Activated effector memory CD4-positive, alpha-beta T cell treated with anti-CD3 and anti-CD28 coated beads, Interleukin-2, amount 50 U/mL, for 16 hours (primary cell): Measurements from ENCODE around the gene F2RL3.
"Not testable (repeated sequence)": the region's sequence is repeated elsewhere in the genome, so short reads cannot be mapped to it uniquely, and the experiment has no call there.

ENCODE experiments used
- DNase-seq: peaks from one replicate; pipeline ENCODE4 v3.0.0-alpha.2; 2020

Gene F2RL3

DNA sequence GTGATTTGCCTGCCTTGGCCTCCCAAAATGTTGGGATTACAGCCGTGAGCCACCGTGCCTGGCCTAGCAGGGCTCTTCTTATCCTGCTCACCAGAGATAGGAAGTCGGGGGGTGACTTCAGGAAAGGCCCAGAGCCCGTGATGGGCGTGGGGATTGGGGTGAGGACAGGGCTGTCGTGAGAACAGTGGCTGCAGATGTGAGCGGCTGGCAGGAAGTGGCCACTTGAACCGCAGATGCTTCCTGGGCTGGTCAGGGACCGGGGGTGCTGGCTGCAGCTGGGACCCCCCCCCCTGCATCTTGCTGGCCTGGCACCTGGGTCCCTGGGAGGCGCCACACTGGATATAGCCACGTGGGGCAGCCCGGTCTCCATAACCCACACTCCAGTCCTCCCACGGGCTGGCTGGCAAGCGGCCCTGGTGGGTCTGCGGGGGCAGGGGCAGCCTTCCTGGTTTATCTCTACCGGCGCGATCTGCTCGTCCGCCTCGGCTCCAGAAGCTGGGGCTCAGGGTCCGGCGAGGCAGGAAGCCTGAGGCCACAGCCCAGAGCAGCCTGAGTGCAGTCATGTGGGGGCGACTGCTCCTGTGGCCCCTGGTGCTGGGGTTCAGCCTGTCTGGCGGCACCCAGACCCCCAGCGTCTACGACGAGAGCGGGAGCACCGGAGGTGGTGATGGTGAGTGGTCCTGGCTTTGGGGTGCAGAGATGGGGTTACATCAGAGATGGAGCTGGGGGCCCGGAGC is at the start of gene F2RL3:
TSS of gene F2RL3 (plus strand) at position 371 of the 737 bp plus-strand sequence. CDS start at position 562, 191 bp downstream.
- DNase-seq, result no peak

DNA sequence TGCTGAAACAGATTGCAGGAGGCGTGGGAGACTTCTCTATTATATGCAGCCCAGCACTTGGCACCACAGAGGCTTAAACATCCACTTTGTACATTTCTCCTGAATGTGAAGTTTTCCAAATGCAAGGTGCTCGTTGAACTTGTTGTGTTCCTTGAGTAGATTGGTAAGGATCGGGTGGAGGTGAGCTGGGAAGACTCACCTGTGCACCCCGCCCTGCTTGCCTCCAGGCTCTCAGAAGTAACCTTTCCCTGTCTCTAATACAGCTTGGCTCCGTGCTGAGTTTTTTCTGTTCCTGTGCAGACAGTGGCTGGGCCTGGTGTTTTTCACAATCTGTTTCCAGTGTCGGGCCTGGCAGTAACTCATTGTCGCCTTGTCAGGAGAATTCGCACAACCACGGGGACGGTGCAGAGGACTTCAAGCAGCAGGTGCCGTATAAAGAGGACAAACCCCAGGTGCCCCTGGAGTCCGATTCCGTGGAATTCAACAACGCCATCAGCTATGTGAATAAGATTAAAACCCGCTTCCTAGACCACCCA is 47.3 kb upstream of the F2RL3 start:
- DNase-seq, result no peak

DNA sequence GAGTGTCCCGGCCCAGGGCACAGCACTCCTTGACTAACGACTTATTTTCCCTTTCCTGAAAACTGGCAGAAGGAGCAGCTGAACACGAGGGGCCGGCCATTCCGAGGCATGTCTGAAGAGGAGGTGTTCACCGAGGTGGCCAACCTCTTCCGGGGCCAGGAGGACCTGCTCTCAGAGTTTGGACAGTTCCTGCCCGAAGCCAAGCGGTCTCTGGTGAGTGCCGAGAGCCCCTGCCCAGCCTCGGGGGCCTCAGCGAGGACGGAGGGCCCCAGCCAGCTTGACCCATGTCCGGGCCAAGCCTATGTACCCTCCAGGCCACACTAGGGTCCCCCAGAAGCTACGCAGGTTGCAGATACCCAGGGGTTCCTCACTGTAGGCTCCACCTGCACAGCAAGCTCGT is 41.9 kb upstream of the F2RL3 start:
- no peak for DNase-seq

DNA sequence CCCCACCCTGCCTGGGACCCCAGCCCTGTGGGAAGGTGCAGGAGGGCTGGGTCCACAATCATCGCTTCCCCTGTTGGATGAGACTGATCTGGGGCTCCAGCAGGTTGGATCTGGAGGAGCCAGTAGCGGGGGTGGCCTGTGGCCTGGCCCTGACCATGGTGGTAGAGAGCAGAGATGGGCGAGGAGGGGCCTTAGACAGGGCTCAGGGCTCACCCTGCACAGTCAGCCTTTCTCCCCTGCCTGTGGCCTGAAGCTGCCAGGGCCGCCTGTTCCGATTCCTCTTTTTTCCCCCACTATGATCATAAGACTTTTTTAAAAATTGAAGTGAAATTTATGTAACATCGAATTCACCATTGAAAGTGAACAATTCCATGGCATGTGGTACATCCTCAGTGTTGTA is 41.4 kb upstream of the F2RL3 start:
- no peak for DNase-seq

DNA sequence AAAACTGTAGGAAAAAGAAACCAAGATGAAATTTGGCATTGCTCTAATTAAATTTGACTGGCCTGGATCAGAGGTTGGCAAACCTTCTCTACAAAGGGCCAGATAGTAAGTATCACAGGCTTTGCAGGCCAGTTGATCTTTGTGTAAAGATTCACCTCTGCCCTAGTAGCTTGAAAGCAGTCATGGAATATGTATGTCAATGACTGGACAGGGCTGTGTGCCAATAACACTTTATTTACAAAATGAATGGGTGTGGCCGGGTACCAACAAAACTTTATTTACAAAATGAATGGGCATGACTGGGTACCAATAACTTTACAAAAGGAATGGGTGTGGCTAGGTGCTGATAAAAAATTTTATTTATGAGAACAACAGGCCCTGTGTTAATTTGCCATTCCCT is 39.6 kb upstream of the F2RL3 start:
- DNase-seq, result no peak

DNA sequence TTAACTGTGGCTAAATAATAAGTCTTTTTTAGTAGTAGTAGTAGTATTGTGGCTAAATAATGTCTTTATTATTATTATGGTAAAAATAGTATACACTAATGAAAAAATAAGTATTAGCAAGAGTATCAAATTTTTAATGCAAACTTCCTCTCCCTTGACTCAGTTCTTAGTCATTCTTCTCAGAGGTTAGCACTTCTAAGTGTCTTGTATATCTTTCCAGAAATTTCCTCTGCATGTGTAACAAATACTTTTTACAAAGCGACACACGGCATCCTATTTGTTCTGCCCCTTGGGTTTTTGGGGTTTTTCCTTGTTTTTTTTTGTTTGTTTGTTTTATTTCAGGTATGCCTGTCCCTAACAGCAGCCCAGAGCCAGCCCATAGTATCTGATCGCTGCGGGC is 38.7 kb upstream of the F2RL3 start:
- no peak for DNase-seq

DNA sequence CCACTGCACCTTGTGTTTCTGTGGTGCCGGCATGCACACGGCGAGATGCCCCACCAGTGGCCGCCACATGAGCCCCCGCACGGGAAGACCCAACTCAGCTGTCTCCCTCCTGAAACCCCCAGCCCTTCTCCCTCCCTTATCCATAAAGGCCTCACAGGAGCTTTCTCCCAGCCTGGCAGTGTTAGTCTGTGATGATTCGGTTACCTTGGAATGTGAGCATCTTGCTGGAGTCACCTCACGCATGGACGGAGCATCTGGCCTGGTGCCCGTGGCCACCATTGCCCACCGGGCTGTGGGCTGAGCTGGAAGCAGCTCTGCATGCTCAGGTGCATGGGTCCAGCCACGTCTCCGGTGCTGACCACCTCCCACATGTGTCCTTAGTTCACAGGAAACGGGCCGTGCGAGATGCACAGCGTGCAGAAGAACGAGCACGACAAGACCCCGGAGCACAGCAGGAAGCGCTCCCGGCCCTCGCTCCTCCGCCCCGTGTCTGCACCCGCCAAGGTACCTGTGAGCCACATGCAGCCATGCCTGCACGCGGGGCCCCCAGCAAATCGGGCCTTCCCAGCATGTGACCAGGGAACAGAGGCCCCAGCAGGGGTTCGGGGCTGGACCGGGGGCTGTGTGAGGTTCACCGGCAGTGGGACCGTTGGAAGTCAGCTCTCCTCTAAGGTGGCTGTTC is 37.6 kb upstream of the F2RL3 start:
- DNase-seq, result no peak

DNA sequence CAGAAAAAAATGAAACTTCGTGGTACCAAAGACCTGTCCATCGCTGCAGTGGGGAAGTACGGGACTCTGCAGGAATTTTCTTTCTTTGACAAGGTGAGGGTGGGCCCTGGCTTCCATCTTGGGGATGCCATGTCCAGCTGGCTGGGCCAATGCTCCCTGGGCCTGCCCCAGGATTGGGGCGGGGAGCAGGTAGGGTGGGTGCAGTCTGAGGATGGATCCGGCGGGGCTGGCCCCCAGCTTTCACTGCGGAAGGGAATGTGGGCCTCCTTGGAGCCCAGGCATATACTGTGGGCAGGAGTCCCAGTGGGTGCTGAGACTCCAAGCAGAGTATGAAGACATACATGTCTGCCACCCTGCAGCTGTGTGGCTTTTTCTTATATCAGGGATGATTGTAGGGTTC is 35.7 kb upstream of the F2RL3 start:
- DNase-seq, result no peak

DNA sequence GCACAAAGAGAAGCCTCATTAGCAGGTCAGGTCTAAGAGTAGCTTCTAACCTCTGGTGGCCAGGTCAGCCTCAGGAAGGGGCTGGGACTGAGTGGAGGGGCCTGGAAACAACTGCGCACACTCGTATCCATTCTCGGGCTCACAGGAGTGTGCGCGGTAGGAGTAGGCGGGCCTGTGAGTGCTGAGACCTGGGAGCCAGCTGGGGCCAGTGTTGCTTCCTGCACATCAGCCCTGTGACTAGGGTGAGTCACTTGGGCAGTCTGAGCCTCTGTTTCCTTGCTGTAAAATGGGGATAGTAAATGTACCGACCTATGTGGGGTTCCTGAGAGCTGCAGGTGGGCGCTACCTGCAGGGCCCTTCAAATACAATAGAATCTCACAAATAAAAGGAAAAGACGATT is 32.7 kb upstream of the F2RL3 start:
- DNase-seq, result no peak

DNA sequence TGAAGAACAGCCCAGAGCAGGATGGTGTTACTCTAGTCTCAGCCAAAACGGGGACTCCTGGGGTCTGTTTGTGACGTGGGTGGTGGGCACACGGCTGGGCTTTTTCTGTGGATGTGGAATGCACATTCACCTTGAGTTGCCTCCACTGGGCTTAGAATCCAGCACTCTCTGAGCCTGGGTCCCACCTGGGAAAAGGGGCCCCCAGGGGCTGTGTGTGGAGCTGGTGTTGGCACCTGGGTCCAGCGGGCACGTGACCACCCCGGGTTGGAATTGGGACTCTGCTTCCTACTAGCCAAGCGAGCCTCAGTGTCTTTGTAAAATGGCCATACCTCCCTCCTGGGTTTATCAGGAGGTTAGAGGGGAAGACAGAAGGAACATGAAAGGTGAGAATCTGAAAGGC is 29.2 kb upstream of the F2RL3 start:
- DNase-seq, result no peak

DNA sequence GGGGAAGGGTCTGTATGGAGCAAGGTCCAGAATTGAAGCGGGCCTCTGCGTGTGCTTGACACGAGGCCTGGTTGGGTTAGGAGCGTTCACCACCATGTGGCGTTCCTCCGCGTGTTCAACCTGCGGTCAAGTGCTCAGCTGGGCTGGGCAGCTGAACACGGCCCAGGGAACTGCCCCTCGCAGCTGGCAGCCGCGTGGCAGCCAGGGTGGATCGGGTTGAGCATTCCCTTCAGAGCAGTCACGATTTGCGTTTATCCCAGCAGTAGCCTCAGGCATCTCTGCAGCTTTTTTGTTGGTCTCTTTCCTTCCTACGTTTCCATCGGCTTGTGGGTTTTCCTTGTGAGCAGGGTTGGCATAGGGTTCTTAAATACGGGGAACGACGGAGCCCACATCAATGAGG is 28.7 kb upstream of the F2RL3 start:
- no peak for DNase-seq

DNA sequence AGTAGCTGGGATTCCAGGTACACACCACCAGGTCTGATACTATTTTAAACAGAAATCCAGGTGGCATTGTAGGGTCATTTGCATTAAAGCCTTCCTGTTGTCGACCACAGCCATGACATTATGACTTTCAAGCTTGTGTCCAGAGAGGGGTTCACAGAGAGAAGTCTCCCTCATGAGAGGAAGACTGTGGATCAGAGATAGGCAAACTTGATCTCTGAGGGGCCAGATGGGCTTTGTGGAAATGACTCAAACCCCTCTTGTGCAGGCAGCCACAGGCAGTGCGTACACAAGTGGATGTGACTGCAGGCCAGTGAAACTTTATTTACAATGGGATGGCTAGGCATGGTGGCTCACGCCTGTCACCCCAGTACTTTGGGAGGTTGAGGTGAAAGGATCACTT is 27.8 kb upstream of the F2RL3 start:
- no peak for DNase-seq

DNA sequence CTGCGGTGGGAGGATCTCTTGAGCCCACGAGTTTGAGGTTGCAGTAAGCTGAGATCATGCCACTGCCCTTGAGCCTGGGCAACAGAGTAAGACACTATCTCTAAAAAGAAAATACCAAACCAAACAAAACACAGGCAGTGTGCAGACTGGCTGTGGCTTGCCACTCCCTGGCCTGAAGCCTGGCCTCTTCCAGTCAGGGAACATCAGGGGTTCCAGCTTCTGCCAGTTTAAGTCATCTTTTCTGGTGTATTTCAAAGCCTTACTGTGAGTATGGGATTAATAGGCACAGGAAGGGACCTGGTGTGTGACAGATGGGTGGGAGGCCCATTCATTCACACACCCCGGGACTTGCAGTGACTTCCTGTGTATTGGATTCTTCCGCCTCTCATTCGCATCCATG is 27.0 kb upstream of the F2RL3 start:
- DNase-seq, result no peak

DNA sequence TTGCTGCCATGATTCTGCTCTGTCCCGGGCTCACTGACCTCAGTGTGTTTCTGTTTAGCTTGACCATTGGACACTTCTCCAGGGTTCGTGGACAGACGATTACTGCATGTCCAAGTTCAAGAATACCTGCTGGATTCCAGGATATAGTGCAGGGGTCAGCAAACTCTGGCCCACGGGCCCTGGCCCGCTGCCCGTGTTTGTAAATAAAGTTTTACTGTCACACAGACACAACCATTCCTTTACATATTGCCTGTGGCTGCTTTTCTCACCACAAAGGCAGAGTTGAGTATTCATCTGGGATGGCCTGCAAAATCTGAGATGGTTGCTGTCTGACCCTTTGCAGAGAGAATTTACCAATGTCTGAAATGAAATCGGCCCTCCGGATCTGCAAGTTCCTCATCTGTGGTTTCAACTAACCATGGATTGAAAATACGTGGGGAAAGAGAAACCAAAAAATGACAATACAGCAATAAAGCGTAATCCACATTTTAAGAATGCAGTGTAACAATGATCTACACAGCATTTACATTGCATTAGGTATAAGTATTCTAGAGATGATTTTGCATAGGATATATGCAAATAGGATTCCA is 25.9 kb upstream of the F2RL3 start:
- DNase-seq, result no peak

DNA sequence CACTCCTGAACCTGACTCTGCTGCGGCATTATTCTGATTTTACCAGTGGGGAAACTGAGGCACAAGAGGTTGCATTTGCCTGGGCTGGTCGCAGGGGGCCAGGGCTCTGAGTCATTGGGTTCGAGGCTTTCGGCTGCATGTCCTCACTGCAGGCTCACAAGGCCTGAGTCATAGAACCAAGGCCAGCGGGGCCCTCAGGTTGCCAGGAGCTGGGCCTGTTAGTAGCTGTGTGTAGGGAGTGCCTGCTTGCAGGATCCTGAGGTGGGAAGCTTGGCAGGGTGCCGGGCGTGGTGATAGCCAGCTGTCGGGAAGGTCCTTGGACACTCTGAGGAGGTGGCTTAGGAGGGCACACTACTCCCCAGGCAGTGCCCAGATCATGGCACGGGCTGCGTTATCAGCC is 21.6 kb upstream of the F2RL3 start:
- no peak for DNase-seq

DNA sequence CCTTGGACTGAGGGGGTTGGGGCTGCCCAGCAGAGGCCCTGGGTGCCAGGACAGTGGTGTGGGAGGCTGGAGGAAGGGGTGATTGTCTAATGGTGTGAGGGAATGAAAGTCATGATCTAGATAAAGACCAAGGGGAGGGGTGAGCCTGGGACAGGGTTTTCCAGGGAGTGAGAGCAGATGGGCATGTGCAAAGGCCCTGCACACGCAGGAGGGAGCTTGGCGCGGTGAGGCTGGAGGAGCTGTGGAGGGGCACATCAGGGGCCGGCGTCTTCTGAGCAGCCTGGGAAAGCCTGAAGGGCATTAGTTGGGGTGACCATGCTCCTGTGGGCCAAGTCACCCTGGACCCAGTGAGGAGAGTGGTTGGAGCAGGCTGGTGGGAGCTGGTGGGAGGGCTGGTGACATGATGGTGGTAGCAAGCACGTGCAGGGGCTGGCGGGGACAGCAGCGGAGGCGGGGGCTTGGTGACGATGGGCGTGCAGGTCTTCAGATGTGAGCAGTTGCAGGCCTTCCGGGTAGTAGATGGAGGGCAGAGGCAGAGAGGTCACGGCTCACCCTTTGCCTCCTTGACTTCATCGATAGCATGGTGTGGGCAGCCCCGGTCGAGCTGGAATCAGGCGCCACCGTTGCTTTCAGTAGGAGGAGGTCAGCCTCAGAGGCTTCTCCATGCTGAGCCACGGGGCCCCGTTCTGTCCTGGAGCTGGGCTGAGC is 20.2 kb upstream of the F2RL3 start:
- no peak for DNase-seq

DNA sequence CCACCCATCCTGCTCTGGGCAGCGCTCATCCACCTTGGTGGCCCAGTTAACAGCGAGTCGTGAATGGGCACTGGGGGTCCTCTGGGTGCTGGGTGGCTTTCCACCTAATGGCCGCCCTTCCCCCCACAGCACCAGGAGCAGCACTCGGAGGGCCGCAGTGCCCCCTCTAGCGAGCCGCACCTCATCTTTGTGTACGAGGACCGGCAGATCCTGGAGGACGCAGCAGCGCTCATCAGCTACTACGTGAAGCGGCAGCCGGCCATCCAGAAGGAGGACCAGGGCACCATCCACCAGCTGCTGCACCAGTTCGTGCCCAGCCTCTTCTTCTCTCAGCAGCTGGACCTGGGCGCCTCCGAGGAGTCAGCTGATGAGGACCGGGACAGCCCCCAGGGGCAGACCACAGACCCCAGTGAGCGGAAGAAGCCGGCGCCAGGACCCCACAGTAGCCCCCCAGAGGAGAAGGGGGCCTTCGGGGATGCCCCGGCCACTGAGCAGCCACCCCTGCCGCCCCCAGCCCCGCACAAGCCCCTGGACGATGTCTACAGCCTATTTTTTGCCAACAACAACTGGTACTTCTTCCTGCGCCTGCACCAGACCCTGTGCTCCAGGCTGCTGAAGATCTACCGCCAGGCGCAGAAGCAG is 19.3 kb upstream of the F2RL3 start:
- no peak for DNase-seq

DNA sequence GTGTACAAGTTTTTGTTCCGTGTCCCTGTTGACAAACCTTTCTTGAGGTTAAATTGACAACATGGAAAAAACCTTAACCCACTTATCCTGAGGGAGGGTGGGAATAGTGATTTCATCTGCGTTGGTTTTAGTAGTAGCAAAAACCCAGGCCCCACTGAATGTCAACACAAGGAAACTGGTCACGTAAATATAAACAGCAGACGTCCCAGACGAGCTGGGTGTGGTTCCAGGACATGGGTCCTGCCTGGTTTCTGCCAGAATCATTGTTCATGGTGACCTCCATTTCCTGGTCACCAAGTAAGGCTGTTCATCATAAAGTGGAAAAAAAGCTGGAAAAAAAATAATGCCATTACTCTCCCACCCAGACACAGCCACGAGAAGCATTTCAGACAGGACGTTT is 16.9 kb upstream of the F2RL3 start:
- no peak for DNase-seq

DNA sequence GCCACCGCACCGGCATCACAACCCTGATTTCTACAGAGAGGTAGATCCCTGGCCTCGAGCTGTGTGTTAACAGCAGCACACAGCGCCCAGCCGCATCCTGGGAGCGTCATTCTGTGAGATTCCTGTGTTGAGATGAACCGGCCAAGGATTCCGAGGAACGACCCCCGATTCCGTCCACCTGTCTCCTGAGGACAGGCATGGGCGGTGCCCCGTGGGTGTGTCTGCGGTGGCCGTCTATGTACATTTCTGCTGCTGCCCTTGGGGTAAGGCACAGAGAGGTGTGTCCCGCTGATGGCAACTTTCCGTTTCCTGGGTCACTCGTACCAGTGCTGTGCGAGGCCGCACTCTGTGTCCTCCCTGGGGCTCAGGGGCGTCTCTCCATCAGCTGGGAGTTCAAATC is 16.1 kb upstream of the F2RL3 start:
- DNase-seq, result no peak

DNA sequence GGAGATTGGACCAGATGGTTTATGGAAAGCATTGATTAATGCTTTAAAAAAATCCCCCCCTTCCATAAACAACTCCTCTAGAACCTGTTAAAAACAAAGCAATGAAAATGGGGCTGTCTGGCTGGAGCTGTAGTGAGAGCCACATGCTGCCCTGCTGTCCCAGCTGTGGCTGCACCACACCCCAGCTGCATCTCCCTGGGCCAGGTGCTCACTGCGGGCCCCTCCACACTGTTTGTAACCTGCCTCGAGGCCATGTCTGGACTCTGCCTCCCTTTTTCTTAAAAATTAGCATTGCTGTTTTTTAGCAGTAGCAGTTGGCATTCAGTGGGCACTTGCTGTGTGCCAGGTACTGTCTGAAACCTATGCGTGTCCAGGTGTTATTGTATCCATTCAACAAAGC is 15.2 kb upstream of the F2RL3 start:
- no peak for DNase-seq

DNA sequence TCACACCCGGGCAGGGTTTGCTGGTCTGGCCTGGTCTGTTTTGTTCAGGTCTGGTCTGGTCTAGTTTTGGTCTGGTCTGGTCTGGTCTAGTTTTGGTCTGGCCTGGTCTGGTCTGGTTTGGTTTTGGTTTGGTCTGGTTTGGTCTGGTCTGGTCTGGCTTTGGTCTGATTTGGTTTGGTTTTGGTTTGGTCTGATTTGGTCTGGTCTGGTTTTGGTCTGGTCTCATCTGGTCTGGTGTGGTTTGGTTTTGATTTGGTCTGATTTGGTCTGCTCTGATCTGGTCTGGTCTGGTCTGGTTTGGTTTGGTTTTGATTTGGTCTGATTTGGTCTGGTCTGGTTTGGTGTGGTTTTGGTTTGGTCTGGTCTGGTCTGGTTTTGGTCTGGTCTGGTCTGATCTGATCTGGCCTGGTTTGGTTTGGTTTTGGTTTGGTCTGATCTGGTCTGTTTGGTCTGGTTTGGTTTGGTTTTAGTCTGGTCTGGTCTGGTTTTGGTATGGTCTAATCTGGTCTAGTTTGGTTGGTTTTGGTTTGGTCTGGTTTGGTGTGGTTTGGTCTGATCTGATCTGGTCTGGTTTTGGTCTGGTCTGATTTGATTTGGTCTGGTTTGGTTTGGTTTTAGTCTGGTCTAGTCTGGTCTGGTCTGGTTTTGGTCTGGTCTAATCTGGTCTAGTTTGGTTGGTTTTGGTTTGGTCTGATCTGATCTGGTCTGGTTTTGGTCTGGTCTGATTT is 14.4 kb upstream of the F2RL3 start:
- no peak for DNase-seq

DNA sequence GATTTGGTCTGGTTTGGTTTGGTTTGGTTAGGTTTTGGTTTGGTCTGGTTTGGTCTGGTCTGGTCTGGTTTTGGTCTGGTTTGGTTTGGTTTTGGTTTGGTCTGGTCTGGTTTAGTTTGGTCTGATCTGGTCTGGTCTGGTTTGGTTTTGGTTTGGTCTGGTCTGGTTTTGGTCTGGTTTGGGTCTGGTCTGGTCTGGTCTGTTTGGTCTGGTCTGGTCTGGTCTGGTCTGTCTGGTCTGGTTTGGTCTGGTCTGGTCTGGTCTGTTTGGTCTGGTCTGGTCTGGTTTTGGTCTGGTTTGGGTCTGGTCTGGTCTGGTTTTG is 13.9 kb upstream of the F2RL3 start:
- DNase-seq, result not testable (repeated sequence)
